HFF-Myc (cell line): ENCODE results near the gene EPHB2.
"Not testable (repeated sequence)": the region's sequence is repeated elsewhere in the genome, so short reads cannot be mapped to it uniquely, and the experiment has no call there.

Experiments
- DNase-seq: peaks from one replicate; pipeline ENCODE4 v3.0.0-alpha.2; 2011; ENCODE audit warnings: low read depth; ENCODE audit errors: extremely low read depth
- H3K4me3 ChIP-seq: replicated peaks from 2 replicates; pipeline ENCODE4 v1.5.1; 2011; ENCODE audit warnings: low read depth, mild to moderate bottlenecking, control low read depth, low read length
- TF ChIP-seq, protein P1 (sequence below): IDR thresholded peaks from 2 replicates; pipeline ENCODE4 v1.5.1; 2012; ENCODE audit warnings: mild to moderate bottlenecking, low read depth, low read length, control low read depth; ENCODE audit errors: missing control alignments

EPHB2 gene

DNA sequence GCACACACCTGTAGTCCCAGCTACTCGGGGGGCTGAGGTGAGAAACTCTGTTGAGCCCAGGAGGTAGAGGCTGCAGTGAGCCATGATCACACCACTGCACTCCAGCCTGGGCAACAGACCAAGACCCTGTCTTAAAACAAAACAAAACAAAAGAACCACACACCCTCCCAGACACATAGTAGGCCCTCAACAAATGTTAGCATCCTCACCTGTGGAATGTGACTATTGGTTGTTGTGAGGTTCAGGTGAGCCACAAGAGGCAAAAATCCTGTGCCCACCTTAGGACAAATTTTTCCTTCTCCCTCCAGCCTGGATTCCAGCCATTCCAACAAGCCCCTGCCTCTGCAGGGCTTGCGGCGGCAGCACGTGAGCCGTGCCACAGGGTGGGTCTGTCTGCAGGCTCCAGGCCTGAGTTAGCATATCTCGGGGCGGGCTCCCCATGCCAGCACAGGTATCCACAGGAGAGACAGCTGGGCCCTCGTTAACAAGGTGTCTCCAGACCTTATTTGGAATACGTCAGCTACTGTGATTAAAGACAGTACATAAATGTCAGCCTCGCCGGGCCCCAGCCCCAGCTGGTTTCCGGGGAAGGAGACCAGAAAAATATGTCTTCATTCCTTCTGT is 40.2 kb upstream of the EPHB2 start:
- TF ChIP-seq, protein P1, sequence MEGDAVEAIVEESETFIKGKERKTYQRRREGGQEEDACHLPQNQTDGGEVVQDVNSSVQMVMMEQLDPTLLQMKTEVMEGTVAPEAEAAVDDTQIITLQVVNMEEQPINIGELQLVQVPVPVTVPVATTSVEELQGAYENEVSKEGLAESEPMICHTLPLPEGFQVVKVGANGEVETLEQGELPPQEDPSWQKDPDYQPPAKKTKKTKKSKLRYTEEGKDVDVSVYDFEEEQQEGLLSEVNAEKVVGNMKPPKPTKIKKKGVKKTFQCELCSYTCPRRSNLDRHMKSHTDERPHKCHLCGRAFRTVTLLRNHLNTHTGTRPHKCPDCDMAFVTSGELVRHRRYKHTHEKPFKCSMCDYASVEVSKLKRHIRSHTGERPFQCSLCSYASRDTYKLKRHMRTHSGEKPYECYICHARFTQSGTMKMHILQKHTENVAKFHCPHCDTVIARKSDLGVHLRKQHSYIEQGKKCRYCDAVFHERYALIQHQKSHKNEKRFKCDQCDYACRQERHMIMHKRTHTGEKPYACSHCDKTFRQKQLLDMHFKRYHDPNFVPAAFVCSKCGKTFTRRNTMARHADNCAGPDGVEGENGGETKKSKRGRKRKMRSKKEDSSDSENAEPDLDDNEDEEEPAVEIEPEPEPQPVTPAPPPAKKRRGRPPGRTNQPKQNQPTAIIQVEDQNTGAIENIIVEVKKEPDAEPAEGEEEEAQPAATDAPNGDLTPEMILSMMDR, result no peak
- DNase-seq, result no peak
- no peak overlapping the region for H3K4me3 ChIP-seq

- DNase-seq, result no peak
- TF ChIP-seq, protein P1, result no peak
- H3K4me3 ChIP-seq, result no peak overlapping the region
These were observed 38.6 kb upstream of the EPHB2 start for GRCh38 chr1:22671999-22672398.

GRCh38 chr1:22673486-22674409 is 36.9 kb upstream of the EPHB2 start:
- no peak overlapping the region for H3K4me3 ChIP-seq
- DNase-seq, result peak; percentile 25
- TF ChIP-seq, protein P1, result peak; percentile 84

DNA sequence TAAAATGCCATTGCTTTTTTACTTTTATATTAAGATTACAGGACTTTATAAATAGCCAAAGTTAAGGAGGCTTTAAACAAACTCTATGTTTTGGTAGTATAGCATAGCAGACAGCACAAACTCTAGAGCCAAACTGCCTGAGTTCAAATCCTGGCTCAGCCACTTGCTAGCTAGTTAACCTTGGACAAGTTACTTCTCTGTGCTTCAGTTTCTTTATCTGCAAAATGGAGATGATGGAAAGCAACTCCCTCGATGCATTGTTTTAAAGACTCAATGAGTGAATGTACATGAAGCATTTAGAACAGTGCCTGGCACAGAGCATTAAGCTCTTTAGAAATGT is 36.3 kb upstream of the EPHB2 start:
- no peak for DNase-seq
- H3K4me3 ChIP-seq, result no peak overlapping the region
- TF ChIP-seq, protein P1, result no peak

DNA sequence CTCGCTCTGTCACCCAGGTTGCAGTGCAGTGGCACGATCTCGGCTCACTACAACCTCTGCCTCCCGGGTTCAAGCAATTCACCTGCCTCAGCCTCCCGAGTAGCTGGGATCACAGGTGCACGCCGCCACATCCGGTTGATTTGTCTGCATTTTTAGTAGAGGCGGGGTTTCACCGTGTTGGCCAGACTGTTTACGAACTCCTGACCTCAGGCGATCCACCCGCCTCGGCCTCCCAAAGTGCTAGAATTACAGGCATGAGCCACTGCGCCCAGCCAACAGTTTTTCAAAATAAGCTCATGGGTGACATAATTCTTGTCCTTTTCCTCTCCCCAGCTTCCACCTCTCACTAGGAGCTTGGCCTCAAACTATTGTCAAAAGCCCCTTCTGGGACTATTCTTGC is 34.5 kb upstream of the EPHB2 start:
- H3K4me3 ChIP-seq, DNase-seq: not testable (repeated sequence)

DNA sequence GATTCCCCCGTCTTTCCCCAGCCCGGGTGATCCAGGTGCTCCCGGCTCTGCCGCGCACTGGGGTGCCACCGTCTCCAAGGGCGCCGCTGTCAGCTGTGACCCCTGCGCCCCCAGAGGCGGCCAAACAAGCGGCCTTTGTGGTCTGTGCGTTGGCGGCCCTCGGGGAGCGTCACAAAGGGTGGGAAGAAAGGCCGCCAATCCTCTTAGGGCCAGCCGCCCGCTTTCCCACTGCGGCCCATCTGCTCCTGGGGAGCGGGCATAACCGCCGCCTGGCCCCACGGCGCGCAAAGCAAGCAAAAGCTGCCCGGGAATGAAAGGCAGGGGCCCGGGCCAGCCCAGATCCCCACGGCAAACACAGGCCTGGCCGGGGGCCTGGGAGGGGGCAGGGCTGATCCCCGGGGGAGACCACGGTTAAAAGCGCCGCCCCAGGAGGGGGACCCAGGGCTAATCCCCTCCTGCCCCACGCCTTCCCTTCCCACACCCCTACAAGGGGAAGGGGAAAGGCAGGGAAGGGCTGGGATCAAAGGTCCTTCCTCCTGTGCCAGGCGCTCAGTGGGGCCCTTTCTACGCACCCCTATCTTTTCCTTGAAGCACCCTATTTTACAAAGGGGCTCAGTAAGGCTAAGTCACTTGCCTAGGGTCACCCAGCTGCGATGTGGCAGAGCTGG is 33.6 kb upstream of the EPHB2 start:
- no peak for DNase-seq
- TF ChIP-seq, protein P1, result no peak
- H3K4me3 ChIP-seq, result no peak overlapping the region
